Hematopoietic multipotent progenitor cell treated with erythropoietin and hydrocortisone succinate and interleukin-3 and kit ligand, for 15 days (in vitro differentiated cells): ENCODE results near the gene NUDT14.

Experiments
- DNase-seq: peaks from one replicate; pipeline ENCODE4 v3.0.0-alpha.2; 2015; ENCODE audit warnings: low spot score

The NUDT14 gene

GRCh38 chr14:105173901-105174894 is 6.9 kb downstream of the NUDT14 start:
- no peak for DNase-seq

- DNase-seq: no peak
These were observed 8.0 kb downstream of the NUDT14 start for GRCh38 chr14:105173145-105173544.

GRCh38 chr14:105172476-105172875 is 8.6 kb downstream of the NUDT14 start:
- no peak for DNase-seq

- DNase-seq: no peak
These were observed 10.0 kb downstream of the NUDT14 start for GRCh38 chr14:105171004-105171673.

- DNase-seq: no peak
These were observed 11.1 kb downstream of the NUDT14 start for GRCh38 chr14:105169776-105170655.

GRCh38 chr14:105168979-105169507 is 12.1 kb downstream of the NUDT14 start:
- DNase-seq: no peak

GRCh38 chr14:105168496-105168978 is 12.6 kb downstream of the NUDT14 start, which contains the start of gene JAG2:
JAG2 (minus strand) TSS chr14:105168776; CDS start chr14:105168420, 356 bp downstream.
- DNase-seq: no peak

- no peak for DNase-seq
These were observed 13.1 kb downstream of the NUDT14 start for GRCh38 chr14:105168093-105168420.

- DNase-seq: no peak
These were observed 13.6 kb downstream of the NUDT14 start for GRCh38 chr14:105167303-105168092.

- DNase-seq: no peak
These were observed 14.4 kb downstream of the NUDT14 start for GRCh38 chr14:105166571-105167302.

GRCh38 chr14:105165761-105166485 is 15.2 kb downstream of the NUDT14 start:
- DNase-seq: no peak

GRCh38 chr14:105165134-105165704 is 15.9 kb downstream of the NUDT14 start:
- no peak for DNase-seq

GRCh38 chr14:105163040-105163742 is 17.9 kb downstream of the NUDT14 start:
- DNase-seq: no peak

- no peak for DNase-seq
These were observed 18.5 kb downstream of the NUDT14 start for GRCh38 chr14:105162669-105162979.

GRCh38 chr14:105161964-105162668 is 19.0 kb downstream of the NUDT14 start:
- DNase-seq: peak; percentile 3

- DNase-seq: no peak
These were observed 19.8 kb downstream of the NUDT14 start for GRCh38 chr14:105161309-105161708.

GRCh38 chr14:105160776-105161175 is 20.3 kb downstream of the NUDT14 start:
- no peak for DNase-seq

- no peak for DNase-seq
These were observed 21.8 kb downstream of the NUDT14 start for GRCh38 chr14:105159344-105159743.
